NCI-H128 (cell line): ENCODE data around the gene OTUD7B.

Experiments
- DNase-seq: peaks from one replicate; lab custom pipeline; 2025; ENCODE audit not compliant: unreplicated experiment; lab: John Stamatoyannopoulos, UW

The OTUD7B gene

GRCh38 chr1:150003801-150004200 lies 6.7 kb downstream of the OTUD7B start:
- DNase-seq = no peak

DNA sequence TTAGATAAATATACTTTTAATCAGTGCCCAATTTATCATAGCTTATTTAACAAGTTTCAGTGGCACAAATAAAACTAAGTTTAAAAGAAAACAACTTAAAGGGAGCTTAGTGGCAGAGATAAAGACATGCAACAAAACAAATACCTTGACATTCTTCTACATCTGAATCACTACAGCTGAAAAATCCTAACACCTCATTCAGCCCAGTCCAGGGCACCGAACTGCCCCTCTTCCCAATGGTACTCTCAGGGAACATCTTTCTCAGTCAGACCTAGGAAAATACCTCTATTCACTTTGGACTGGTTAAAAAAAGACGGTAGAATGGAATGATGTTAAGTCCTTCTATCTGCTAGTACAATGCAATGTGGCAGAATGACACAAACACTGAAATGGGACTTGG lies 8.3 kb downstream of the OTUD7B start:
- DNase-seq = no peak

DNA sequence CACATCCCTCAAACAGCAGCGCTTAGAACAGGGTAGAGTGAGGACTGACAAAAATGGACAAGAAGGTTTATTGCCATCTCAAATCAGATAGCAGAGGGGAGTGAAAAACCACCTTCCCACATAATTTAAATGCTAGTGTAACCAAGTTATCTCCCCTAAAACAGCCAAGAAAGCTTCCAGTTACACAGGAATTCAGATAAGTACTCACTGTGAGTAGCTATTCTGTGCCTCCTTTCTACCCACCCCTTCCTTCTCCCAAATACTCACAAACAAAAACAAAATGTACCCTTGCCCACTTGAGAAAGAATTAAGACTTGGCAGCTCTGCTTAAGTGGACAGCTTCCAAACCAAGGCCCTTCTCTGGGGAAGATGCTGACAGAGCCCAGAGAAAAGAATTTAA lies 9.1 kb downstream of the OTUD7B start:
- DNase-seq = no peak

DNA sequence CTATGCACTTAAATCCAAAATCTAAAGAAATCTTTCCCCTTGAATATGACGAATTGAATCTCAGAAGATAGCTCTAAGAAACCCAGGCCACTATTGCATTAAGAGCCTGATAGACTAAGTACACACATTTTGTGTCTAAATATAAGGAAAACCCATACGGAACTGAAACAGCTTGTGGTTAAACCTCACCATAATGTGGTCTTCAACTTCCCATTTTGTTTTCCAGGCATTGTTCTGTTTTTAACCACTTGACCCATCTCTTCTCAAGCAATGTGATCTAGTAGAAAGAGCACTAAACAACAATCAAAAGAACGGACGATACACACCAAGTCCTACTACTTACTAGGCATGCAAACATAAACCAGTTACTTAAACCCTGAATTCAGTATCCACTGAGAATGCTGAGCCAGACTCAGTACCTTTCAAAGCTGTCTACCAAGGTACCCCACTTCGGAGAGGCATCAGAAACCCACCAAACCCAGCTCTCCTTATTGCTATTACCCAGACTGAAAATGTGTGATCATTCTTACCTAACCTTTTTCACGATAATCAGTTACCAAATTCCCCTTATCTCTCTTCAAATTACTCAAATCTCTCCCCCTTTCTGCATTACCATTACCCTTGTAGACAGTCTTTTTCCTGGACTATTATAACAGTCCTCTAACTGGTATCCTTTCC lies 12.8 kb downstream of the OTUD7B start:
- no peak for DNase-seq

GRCh38 chr1:149995927-149996326 lies 14.6 kb downstream of the OTUD7B start:
- no peak for DNase-seq

DNA sequence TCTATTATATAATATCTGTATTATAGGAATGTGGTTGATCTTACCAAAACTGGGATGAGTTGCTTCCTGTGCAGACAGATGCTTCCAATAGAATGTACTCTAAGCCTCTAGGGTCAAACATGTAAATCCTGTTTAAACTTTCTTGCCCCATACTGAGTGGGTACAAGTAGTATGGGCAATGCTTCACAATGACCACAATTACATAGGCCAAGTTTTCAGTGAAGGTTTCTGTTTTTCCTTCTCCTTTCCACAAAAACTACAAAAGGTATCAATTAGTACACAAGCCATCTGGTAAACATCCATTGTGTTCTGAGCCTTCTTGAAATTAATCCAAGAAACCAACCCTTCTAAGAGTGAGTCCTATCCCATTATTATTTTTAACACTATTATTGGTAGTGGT lies 16.8 kb downstream of the OTUD7B start:
- DNase-seq = no peak

DNA sequence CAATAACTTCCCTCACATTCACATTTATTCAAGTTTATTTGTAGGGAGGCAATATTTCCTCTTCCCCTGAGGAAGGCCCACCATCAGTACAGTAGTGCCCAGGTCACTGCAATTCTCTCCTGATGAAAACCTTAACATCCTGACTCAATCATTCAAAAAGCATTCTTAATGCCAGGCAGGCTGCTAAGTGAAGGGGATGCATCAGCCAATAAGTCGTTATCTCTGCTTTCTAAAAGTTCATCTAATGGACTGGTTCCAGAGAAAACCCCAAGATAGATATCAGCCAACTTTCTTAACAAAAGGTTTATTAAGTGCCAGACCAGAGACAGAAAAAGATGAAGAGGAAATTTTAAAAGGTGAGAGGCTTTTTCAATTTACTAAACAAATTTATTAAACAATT lies 17.3 kb downstream of the OTUD7B start:
- no peak for DNase-seq

DNA sequence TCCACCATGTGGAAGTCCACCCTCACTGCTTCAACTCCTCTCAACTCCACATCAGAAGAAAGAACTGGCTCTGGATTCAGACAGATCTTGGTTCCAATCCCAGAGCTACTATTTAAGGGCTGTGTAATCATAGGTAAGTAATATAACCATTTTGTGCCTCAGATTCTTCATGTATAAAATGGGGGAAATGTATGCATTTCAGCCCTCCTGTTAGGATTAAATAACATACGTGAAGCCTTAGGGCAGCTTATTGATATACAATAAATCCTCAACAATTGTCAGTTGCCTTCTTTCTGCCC lies 23.3 kb downstream of the OTUD7B start:
- DNase-seq = no peak

DNA sequence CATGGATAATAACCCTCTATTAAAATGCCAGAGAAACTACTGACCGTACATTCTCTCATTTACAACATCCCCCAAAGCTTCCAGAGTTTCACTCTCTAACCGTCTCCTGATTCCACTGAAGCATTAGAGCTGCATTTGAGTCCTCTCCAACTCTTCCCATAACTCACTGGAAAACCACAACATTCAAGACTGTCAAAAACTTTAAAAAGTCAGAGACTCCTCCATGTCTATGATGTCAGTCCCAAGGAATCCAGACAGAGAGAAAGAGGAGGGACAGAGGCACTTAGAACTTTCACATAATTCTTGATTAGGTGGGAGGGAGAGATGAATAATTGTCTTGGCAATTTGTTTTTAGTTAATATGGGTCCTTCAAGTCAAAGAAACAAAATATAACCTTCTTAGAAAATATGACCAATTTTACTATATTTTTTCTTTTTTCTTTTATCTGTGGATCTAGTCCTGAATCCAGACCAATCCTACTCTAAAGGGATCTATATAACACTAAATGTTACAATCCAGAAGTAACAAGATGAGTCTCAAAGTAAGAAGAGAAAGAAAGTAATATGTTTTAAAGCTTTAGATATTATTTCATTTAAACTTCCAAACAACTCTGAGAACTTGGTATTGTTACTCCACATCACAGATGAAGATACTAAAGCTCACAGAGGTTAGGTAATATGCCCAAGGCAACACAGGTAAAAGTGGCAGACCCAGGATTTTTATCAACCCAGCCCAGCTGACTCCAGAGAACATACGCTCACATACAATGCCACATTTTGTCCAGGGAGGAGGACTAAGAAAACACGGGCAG lies 23.8 kb downstream of the OTUD7B start:
- no peak for DNase-seq

DNA sequence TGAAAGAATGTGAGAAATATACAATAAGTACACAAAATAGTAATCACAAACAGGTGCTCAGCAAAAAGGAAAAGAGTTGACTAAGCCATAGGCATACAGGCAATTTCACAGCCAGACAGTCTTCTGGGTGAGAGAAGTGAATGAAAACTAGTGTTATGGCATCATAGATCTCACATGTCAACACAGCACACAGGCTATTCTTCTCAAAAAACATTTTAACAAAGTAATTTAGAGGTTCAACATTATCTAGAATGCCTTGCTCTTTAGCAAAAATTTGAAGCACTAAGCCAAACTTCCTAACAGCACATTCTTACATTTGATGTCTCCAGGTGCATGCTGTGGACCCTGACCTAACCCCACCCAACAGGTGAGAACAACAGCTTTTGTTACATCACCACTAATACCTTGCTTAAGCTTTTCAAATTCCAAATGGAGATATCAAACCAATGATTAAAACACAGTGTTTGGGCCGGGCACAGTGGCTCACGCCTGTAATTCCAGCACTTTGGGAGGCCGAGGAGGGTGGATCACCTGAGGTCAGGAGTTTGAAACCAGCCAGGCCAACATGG lies 30.5 kb downstream of the OTUD7B start:
- DNase-seq = no peak

GRCh38 chr1:149979245-149979971 lies 31.1 kb downstream of the OTUD7B start:
- no peak for DNase-seq

DNA sequence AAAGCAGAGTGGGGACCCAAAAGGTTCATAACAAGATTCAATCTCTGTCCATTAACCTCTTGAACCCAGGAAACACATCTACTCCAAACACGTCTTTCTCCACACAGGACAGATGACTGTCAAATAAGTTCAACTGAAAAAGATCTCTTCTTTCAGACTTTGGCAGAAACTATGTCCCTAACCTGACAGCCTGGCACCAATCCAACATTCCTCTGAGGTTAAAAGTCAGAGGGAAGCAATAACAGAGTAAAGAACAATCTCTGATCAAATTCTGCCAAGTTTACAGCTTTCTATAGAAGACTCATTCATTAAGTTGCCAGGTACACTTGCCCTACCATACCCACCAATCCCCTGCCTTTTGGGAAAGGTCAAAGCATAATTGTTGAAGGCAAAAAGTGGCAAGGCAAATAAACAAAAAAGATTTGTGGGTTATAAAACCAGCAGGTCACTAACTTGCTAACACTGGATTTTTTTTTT lies 31.9 kb downstream of the OTUD7B start:
- DNase-seq = no peak

DNA sequence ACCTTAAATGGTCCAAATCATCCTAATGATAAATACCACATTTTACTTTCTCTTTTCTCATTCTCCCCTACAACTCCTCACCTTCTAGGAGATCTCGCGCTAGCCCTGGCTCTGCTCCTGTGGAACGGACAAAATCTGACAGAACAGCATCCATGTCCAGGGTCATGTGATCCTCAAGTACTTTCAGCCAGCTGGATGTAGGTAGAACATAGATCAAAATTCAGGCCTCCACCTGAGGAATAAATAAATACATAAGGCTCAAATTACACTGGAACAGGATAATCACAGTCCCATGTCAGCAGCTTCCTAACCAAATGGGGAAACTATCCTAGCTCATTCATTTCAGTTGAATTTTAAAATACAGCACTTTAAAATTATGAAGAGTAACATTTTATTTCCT lies 33.2 kb downstream of the OTUD7B start:
- peak; percentile 52 for DNase-seq

DNA sequence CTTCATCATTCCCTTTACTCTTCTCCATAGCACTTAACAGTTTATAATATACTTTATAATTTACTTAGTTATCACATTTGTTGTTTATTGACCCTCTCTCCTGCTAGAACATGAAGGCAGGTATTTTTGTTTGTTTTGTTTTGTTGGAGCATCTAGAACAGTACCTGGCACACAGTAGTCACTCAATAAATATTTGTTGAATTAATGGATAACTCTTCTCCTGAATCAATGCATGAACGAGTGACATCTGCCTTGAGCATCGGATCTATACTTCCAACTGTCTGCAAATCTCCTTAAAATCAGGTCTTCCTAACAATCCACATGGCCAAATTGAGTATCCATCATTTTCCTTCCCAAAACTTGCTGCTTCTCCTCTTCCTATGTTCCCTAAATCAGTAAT lies 38.0 kb downstream of the OTUD7B start:
- no peak for DNase-seq

DNA sequence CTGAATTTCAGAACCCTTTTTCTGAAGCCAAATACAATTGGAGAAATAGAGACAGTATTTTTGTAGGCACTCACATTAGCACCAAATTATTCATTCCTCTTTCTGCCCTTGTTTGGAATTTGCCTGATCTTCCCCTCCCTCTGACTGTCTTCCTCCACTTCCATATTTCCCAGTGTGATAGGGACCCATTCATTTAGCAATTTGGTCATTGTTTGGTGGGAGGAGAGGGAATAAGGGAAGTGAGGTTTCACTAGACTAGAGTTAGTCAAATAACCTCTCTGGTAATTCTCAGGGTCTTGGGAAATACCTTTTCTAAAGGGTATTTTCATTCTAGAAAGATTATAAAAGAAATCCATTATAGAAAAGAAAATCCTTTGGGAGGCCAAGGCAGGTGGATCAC lies 42.9 kb downstream of the OTUD7B start:
- DNase-seq = no peak

DNA sequence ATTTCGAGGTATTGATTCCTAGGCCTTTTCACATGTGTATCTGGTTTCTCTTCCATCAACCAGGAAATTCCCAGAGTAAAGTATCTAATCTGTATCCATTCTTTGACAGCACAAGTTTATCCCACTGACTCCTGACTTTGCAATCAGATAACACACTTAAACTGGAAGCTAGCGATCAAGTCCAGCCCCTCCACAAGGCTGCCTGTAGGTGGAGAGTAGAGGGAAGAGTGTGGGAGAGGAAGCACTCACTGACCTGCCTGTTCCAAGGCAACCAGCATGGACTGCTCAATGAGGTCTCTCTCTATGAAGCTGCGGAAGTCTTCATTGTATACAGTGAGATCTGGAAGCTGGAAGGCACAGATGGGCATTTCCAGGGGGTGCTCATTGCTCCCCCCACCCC lies 43.5 kb downstream of the OTUD7B start:
- DNase-seq = no peak

- no peak for DNase-seq
Observed at GRCh38 chr1:149966405-149966804, 44.1 kb downstream of the OTUD7B start.

DNA sequence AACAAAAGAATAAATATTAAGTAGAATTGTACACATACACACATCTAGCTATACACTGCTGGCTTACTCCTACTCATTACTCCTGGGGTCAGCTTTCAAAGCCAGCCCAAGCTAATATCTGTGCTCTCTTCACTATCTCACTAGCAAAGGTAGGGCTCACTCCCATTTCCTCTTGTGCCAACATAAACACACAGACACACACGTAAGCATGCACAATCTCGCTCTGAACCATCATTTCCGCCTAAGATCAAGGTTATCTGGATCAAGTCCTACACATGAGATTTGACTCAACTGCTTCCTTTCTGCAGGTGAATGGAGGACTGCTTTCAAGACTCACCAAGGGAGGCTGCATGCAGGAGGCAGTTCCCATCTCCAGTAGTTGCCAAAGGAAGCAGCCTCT lies 45.1 kb downstream of the OTUD7B start:
- no peak for DNase-seq

DNA sequence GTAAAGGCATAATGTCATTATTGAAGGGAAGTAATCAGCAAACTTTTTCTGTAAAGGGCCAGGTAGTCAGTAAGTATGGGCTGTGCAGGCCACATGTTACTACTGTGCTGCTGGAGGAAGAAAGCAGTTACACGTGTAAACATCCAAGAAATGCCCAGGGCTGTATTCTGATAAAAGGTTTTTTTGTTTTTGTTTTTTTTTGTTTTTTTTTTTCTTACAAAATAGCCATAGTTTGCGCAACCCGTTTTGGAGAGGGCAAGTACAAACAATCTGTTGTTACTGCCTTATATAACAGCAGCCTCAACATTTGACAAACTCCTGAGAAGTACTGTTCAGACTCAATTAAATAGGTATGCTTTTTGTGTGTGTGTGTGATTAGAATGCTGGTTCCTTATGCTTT lies 47.2 kb downstream of the OTUD7B start:
- DNase-seq = no peak

DNA sequence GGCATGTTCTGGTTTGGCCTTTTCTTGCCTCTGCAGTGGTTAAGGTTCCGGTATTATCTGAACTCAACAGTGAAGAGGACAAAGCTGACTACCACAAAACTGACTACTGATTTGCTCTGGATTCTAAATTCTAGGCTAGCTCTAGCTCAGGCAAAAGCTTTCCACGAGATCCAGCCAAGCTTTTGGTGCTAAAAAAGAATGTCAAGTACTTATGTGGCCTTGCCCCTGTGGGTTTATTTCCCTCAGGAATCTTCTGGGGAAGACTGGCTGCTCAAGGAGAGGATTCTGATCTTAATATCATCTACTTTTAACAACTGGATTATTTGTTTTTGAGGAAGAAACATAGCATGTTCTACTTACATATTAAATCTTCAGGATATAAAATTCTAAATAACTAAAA lies 47.8 kb downstream of the OTUD7B start:
- DNase-seq = no peak

GRCh38 chr1:149962039-149962647 lies 48.4 kb downstream of the OTUD7B start:
- peak; percentile 42 for DNase-seq
